ENCODE results near the gene OR6T1. TPM values are rescaled to one million over a fixed set of nuclear protein-coding genes. Genes with fewer than 3 reads are reported as not detected.

Gene OR6T1
- total RNA-seq, 3 donors from 2014 or later, result not detected

DNA sequence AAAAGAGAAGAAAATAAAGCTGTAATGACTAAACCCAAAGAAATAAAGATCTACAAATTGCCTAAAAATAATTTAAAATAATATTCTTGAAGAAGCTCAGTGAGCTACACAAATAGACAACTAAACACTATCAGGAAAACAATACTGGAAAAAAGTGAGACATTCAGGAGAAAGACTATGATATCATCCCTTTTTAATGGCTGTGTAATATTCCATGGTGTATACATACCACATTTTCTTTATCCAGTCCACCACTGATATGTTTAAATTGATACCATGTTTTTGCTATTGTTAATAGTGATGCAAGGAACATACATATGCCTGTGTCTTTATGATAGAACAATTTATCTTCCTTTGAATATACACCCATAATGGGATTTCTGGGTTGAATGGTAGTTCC lies 13.1 kb upstream of the OR6T1 start:
- ATAC-seq, result no peak
- Histone ChIP-seq H3K4me3 (no peak overlapping the region), H3K4me1 (ENCODE audit: low read depth) (no peaks in the 10 kb centered on the region), H3K9me3 (no peaks in the 10 kb centered on the region), H3K36me3 (ENCODE audit: low read depth) (no peaks in the 10 kb centered on the region)
- TF ChIP-seq CTCF (IDR thresholded peaks at IDR 0.05), result no peak
- intact Hi-C loops (cut with DNase I, micrococcal nuclease), result no loop called here
- no peak for DNase-seq

GRCh38 chr11:123945132-123945531 lies 1.5 kb upstream of the OR6T1 start:
- intact Hi-C loops (cut with DNase I, micrococcal nuclease), result no loop called here
- ATAC-seq, result no peak
- Histone ChIP-seq H3K4me3 (no peak overlapping the region), H3K36me3 (ENCODE audit: low read depth) (no peaks in the 10 kb centered on the region), H3K9me3 (no peaks in the 10 kb centered on the region), H3K4me1 (ENCODE audit: low read depth) (no peaks in the 10 kb centered on the region)
- no peak for DNase-seq
- no peak for TF ChIP-seq CTCF (IDR thresholded peaks at IDR 0.05)

- no peaks in the 10 kb centered on the region for H3K4me1 ChIP-seq (ENCODE audit: low read depth)
- TF ChIP-seq CTCF (IDR thresholded peaks at IDR 0.05), result no peak
- ATAC-seq (no peak), DNase-seq (no peak)
- H3K9me3 ChIP-seq, result no peaks in the 10 kb centered on the region
- intact Hi-C loops (cut with DNase I, micrococcal nuclease), result no loop called here
- H3K36me3 ChIP-seq (ENCODE audit: low read depth), result no peaks in the 10 kb centered on the region
- no peak overlapping the region for H3K4me3 ChIP-seq
Observed at GRCh38 chr11:123942413-123942812, 1.2 kb downstream of the OR6T1 start.

GRCh38 chr11:123939317-123939716 lies 4.3 kb downstream of the OR6T1 start, which contains the start of gene OR4D5:
Gene OR4D5, plus strand, starts transcription at chr11:123939617. Its CDS starts 0 bp downstream, at chr11:123939617.
- intact Hi-C loops (cut with DNase I, micrococcal nuclease), result no loop called here
- Histone ChIP-seq H3K36me3 (ENCODE audit: low read depth) (no peaks in the 10 kb centered on the region), H3K4me3 (no peak within 1 kb of the TSS), H3K4me1 (ENCODE audit: low read depth) (no peaks in the 10 kb centered on the region), H3K9me3 (no peaks in the 10 kb centered on the region)
- DNase-seq, result no peak
- TF ChIP-seq CTCF (IDR thresholded peaks at IDR 0.05), result no peak
- no peak for ATAC-seq

GRCh38 chr11:123924027-123924426 lies 19.6 kb downstream of the OR6T1 start:
- intact Hi-C loops (cut with DNase I, micrococcal nuclease), result no loop called here
- no peaks in the 10 kb centered on the region for H3K36me3 ChIP-seq (ENCODE audit: low read depth)
- no peak for TF ChIP-seq CTCF (IDR thresholded peaks at IDR 0.05)
- H3K4me3 ChIP-seq, result no peak overlapping the region
- no peaks in the 10 kb centered on the region for H3K9me3 ChIP-seq
- ATAC-seq (no peak), DNase-seq (no peak)
- no peaks in the 10 kb centered on the region for H3K4me1 ChIP-seq (ENCODE audit: low read depth)

GRCh38 chr11:123920943-123921342 lies 22.7 kb downstream of the OR6T1 start:
- intact Hi-C loops (cut with DNase I, micrococcal nuclease), result no loop called here
- no peak for DNase-seq
- TF ChIP-seq CTCF (IDR thresholded peaks at IDR 0.05), result no peak
- no peak overlapping the region for H3K4me3 ChIP-seq
- ATAC-seq, result no peak
- H3K9me3 ChIP-seq, result no peaks in the 10 kb centered on the region
- H3K4me1 ChIP-seq (ENCODE audit: low read depth), result no peaks in the 10 kb centered on the region
- no peaks in the 10 kb centered on the region for H3K36me3 ChIP-seq (ENCODE audit: low read depth)
